Activated naive CD4-positive, alpha-beta T cell treated with Interleukin-2 at 50 U/mL for 16 hours (primary cell): ENCODE results near the gene BANF1.

Source experiments
- DNase-seq: peaks from one replicate; pipeline ENCODE4 v3.0.0-alpha.2; 2020

Gene BANF1

DNA sequence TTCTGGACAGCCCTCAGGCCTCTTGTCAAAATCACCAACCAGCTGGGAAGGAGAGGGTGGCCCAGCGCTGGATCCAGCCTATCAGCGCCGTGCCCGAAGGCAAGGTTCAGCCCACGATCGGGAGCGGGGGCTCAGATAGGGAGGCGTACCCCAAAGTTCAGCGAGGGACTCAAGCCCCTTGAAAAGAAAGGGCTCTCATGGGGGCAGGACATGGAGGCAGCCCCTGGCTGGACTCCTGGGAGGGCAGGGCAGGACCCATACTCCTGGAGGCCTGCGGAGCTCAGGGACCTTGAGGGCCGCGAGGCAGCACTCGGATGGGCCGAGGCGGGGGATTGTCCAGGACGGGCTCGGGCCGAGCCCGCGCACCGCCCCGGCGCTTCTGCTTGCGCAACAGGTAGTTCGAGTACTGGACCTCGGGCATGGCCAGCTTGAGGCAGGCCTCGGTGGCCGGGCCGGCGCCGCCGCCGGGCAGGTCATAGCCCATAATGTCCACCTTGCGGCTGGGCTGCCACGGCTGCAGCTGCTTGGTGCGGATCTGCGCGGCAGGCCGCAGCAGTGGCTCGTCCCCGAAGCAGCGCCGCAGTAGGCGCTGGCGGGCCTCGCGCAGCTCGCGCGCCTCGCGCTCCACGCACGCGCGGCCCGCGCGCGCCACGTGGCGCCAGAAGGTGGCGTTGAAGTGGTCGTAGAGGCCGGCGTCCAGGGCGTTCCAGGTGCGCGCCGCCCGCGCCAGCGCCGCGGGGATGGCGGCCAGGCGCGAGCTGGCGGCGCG is 40.1 kb downstream of the BANF1 start:
- DNase-seq: no peak

DNA sequence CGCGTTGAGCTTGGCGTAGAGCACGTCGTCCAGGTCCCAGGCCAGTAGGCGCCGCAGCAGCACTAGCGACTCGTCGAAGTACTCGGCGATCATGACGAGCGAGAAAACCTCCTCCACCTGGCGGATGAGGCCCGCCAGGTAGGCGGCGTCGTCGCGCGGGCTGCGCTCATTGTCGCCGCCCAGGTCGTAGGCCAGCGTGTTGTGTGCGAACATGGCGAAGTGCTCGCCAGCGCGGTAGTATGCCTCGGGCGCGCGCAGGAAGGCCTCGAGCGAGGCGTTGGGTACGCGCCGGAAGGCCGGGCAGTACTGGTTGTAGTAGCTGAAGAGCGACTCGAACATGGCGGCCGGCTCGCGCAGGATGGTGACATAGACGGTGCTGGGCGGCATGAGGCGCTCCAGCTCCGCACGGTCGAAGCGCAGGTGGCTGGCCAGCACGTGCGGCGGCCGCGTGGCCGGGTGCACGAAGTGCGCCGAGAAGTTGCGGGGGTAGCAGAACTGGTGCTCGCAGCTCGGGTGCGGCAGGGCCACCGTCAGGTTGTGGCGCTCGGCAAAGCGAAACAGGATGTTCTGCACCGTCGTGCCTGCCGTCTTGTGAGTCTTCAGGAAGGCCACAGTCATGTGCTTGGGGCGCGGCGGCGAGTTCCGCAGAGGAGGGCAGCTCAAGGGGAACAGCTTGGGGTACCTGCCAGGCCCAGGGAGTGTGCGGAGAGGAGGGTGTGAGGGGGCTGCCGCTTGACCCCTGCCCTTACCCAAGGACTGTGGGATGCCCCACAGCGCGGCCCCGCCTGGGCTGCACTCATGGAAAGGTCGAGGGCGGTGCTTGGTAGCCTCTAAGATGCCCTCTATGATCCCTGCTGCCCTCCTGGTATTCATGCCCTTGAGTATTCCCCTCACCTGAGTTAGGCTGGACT is 40.9 kb downstream of the BANF1 start:
- DNase-seq: no peak

GRCh38 chr11:66044757-66045156 is 42.5 kb downstream of the BANF1 start:
- no peak for DNase-seq

GRCh38 chr11:66045177-66045639 is 42.9 kb downstream of the BANF1 start:
- DNase-seq: peak; percentile 85

- no peak for DNase-seq
Measured at GRCh38 chr11:66046901-66047300, 44.6 kb downstream of the BANF1 start.

- DNase-seq: no peak
Measured at GRCh38 chr11:66047541-66048365, 45.5 kb downstream of the BANF1 start.

GRCh38 chr11:66048547-66049323 is 46.4 kb downstream of the BANF1 start, which contains the start of gene GAL3ST3:
Gene GAL3ST3, minus strand, starts transcription at chr11:66049161. Its CDS starts 3,746 bp downstream, at chr11:66045415.
- DNase-seq: no peak

DNA sequence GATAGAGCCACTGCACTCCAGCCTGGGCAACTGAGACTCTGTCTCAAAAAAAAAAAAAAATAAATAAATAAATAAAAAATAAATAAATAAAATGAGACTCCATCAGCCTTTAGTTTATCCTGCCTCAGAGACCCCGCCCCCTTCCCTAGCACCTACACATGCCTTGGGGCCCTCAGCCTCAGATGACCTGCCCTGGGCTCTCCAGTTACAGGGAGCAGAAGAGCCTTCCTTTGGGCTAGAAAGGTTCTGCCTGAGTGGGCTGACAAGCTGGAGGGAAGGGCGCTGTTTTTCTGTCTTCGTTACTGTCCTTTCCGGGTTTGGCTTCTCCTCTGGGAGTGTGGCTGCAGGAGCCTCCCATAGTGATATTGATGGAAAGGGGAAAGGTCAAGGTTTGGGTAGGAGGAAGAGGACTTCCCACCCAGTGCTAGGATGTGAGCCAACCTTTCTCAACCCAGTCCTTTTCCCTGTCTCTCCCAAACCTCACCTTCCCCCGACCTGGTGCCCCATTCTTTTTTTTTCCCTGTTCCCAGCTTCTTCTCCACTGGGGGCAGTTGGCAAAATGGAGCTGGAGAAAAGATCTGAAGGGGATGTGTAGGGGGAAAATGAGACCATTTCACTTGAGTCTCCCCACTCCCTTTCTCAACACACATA is 48.4 kb downstream of the BANF1 start:
- DNase-seq: no peak

GRCh38 chr11:66051371-66051765 is 49.1 kb downstream of the BANF1 start:
- DNase-seq: no peak

- DNase-seq: peak; percentile 97
Measured at GRCh38 chr11:66051766-66052663, 49.7 kb downstream of the BANF1 start, which contains the start of gene SF3B2. Gene SF3B2, plus strand, starts transcription at chr11:66052364. Its CDS starts 21 bp downstream, at chr11:66052385.

- no peak for DNase-seq
Measured at GRCh38 chr11:66052664-66052982, 50.3 kb downstream of the BANF1 start.
